HG03442 (cell line): ENCODE measurements around the gene PFN1.
"Not testable (repeated sequence)": the region's sequence is repeated elsewhere in the genome, so short reads cannot be mapped to it uniquely, and the experiment has no call there.

ENCODE experiments used
- ATAC-seq: cut with Tn5 transposase; IDR thresholded peaks from one replicate; pipeline ENCODE4 v1.9.1; 2021; ENCODE audit warnings: mild to moderate bottlenecking, moderate library complexity; ENCODE audit not compliant: unreplicated experiment

PFN1 gene

DNA sequence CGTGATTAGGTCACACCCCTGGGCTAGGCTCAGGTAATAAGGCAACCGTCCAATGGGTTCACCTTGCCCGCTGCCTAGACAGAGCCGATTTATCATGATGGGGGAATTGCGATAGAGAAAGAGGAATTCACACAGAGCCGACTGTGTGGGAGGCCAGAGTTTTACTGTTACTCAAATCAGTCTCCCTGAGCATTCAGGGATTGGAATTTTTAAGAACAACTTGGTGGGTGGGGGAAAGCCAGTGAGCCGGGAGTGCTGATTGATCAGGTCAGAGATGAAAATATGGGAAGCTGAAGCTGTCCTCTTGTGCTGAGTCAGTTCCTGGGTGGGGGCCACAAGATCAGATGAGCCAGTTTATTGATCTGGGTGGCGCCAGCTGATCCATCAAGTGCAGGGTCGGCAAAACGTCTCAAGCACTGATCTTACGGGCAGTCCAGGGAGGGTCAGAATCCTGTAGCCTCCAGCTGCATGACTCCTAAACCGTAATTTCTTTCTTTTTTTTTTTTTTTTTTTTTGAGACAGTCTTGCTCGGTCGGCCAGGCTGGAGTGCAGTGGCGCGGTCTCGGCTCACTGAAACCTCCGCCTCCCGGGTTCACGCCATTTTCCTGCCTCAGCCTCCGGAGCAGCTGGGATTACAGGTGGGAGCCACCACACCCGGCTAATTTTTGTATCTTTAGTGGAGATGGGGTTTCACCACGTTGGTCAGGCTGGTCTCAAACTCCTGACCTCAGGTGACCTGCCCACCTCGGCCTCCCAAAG is 21.6 kb downstream of the PFN1 start:
- not testable (repeated sequence) for ATAC-seq

- ATAC-seq: no peak
Measured at GRCh38 chr17:4921320-4921719, 27.0 kb downstream of the PFN1 start.

DNA sequence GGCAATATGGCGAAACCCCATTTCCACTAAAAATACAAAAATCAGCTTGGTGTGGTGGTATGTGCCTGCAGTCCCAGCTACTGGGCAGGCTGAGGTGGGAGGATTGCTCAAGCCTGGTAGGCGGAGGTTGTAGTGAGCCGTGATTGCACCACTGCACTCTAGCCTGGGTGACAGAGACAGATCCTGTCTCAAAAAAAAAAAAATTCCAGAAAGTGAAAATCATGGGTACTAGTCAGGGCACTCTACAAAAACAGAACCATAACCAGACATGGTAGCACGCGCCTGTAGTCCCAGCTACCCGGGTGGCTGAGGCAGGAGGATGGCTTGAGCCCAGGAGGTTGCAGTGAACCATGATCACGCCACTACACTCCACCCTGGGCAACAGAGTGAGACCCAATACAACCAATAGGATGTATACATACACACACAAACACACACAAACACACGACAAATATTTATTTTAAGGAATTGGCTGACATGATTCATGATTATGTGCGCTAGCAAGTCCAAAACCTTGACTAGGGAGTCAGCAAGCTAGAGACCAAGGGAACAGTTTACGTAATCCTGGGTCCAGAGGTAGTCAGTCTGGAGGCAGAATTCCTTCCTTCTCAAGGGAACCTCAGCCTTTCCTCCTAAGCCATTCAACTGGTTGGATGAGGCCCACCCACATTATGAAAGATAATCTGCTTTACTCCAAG is 27.8 kb downstream of the PFN1 start:
- no peak for ATAC-seq

- no peak for ATAC-seq
Measured at GRCh38 chr17:4919511-4920047, 28.8 kb downstream of the PFN1 start.

GRCh38 chr17:4914551-4914950 is 33.8 kb downstream of the PFN1 start:
- not testable (repeated sequence) for ATAC-seq

GRCh38 chr17:4913994-4914393 is 34.3 kb downstream of the PFN1 start:
- no peak for ATAC-seq

- no peak for ATAC-seq
Measured at GRCh38 chr17:4908711-4909496, 39.4 kb downstream of the PFN1 start.

DNA sequence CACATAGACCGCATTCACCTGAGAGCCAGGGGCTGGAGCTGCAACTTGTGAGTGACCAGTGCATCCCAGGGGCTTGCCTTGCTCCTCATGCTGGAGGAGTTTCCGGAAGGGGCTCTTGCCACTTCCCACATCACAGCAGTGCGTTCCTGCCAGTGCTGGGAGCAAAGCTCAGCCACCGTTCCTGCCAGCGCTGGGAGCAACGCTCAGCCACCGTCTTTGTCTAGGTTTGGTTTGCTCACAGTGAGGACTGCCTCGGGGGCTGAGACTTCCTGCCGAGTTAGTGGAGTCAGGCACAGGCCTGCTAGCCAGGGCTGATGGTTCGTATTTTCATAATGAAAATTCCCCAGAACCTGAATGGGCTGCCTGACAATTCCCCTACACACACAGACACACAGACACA is 40.0 kb downstream of the PFN1 start:
- no peak for ATAC-seq

DNA sequence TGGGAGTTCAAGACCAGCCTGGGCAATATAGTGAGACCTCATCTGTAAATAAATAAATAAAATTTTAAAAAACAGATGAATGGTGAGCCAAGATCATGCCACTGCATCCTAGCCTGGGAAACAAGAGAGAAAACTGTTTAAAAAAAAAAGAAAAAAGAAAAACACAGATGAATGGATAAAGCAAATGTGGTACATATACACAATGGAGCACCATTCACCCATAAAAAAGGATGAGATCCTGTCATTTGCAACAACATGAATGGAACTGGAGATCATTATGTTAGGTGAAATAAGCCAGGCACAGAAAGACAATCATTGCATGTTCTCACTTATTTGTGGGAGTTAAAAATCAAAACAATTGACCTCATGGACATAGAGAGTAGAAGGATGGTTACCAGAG is 41.7 kb downstream of the PFN1 start:
- not testable (repeated sequence) for ATAC-seq

- no peak for ATAC-seq
Measured at GRCh38 chr17:4903051-4903818, 45.1 kb downstream of the PFN1 start, which contains the start of gene CHRNE. TSS of gene CHRNE (minus strand) at chr17:4903098. CDS start at chr17:4903063, 35 bp downstream.

DNA sequence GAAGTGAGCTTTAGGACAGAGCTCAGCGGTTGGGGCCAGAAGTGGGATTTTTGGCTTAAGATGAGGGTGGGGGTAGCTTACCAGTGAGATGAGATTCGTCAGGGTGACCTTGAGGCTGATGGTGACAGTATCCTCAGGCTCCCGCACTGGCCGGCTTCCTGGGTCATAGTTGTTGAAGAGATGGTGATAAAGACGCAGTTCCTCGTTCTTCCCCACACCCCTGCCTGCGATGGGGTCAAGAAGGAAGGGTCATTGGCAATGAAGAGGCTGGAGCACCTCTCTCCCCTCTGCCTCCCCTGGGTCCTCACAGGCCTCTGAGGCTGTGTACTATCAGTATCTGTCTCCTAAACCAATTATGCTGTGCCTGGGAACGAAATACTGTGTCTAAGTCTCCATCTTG is 45.8 kb downstream of the PFN1 start:
- ATAC-seq: no peak

- no peak for ATAC-seq
Measured at GRCh38 chr17:4901648-4902344, 46.5 kb downstream of the PFN1 start.

DNA sequence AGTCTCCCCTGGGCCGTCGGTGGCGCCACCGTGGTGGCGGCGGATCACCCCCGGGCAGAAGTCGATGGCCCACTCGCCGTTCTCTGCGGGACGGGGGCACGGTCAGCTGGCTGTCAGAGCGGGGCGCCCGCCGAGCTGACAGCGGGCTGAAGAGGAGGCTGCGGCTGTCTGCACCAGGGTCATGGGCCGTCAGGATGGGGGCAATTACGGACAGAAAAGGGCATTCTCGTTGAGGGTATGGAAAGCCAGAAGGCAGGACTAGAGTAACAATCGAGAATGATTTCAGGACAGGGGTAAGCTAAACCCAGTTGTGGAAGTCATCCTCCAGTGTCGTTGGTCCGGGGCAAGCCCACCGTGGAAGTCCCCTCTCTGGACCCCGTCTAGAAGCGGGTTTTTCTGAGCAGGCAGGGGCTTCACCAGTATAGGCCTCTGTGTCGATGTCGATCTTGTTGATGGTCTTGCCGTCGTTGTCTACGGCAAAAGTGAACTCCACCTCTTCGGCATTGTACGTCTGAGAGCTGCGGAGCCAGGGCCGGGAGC is 47.2 kb downstream of the PFN1 start:
- no peak for ATAC-seq

GRCh38 chr17:4900231-4901107 is 47.9 kb downstream of the PFN1 start:
- ATAC-seq: no peak

DNA sequence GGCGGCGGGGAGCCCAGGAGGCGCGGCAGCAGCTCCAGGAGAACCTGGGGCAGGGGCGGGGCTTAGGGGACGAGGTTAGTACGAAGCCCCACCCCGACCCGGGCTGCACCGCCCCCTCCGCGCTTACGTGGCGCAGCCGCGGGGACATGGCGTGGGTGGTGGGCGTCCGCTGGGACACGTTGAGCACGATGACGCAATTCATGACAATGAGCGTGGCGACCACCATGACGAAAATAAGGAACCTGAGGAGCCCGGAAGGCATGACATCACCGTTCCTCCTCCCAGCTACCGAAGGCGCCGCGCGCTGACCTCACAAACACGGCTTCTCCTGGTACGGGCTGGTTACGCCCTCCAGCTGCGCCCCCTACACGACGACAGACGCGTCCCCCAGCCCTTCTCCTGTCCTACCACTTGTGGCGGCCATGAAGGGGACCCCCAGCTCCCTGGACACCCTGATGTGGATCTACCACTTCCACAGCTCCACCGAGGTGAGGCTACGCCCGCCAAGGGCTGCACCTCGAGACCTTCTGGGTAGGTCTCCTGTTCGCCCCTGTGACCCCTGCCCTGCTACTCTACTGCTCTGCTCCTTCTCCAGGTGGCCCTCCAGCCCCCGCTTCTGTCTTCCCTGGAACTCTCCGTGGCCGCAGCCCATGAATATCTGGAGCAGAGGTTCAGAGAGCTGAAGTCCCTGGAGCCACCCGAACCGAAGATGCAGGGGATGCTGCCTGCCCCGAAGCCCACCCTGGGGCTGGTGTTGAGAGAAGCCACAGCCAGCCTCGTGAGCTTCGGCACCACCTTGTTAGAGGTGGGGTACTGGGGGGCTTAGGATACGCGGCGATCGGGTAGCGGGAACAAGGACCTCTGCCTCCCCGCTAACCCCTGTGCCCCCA is 48.7 kb downstream of the PFN1 start, which contains the start of gene C17orf107:
Gene C17orf107, plus strand, starts transcription at position 196 of the 890 bp plus-strand sequence. Its CDS starts 227 bp downstream, at position 423.
- no peak for ATAC-seq

DNA sequence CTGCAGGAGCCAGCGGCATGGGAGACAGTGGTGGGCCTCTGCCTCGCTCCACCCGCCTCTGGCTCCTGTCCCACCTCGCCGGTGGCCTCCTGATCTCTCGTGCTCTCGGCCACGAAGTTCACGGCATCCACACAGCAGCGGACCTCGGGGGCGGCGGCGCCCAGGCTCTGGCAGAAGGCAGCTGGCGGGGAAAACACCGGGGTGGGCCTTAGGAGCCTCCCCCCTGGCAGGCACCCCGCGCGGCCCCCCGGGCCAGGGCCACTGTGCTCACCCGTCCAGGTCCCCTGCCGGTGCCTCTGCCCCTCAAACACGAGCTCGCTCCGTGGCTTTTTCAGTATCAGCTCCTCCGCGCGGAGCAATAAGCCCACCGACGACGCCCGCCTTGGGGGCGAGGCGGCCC is 49.4 kb downstream of the PFN1 start:
- no peak for ATAC-seq

GRCh38 chr17:4898351-4898750 is 50.0 kb downstream of the PFN1 start:
- no peak for ATAC-seq

- no peak for ATAC-seq
Measured at GRCh38 chr17:4897785-4898184, 50.5 kb downstream of the PFN1 start.
